CD4-positive, alpha-beta memory T cell (primary cell): ENCODE results near the gene CORO2B. TPM values are rescaled to one million over a fixed set of nuclear protein-coding genes. Genes with fewer than 3 reads are reported as not detected.
"Not testable (repeated sequence)": the region's sequence is repeated elsewhere in the genome, so short reads cannot be mapped to it uniquely, and the experiment has no call there.

Source experiments
- CTCF ChIA-PET: fragments of 350-600 bp; sonication (Branson Sonifier 250); formaldehyde crosslinking; loops from one replicate; lab custom pipeline; 2021; ENCODE audit warnings: inconsistent platforms; ENCODE audit not compliant: partially characterized antibody; lab: Charles Lee
- POLR2A ChIA-PET: fragments of 350-600 bp; sonication (Branson Sonifier 250); formaldehyde crosslinking; loops from one replicate; lab custom pipeline; 2021; ENCODE audit not compliant: partially characterized antibody; lab: Charles Lee
- DNase-seq, 5 donors: peaks; one replicate each; pipeline versions ENCODE4 v3.0.0 to v3.0.0-alpha.2; 2020 to 2022; ENCODE audit warnings: mixed read lengths in 1 of 5
- H3K27ac ChIP-seq: one replicate; pipeline ENCODE4 v1.7.0; 2013; ENCODE audit warnings: low read depth, low read length
- H3K27me3 ChIP-seq: 2 replicates; pipeline ENCODE4 v1.7.0; 2013; ENCODE audit warnings: mild to moderate bottlenecking, low read length, moderate library complexity; ENCODE audit not compliant: insufficient read depth
- H3K36me3 ChIP-seq: 2 replicates; pipeline ENCODE4 v1.7.0; 2013; ENCODE audit warnings: mild to moderate bottlenecking, low read length, moderate library complexity; ENCODE audit not compliant: insufficient read depth
- H3K4me1 ChIP-seq: 2 replicates; pipeline ENCODE4 v1.7.0; 2013; ENCODE audit warnings: mild to moderate bottlenecking, low read length, moderate library complexity; ENCODE audit not compliant: insufficient read depth
- H3K4me3 ChIP-seq, 2 donors: one replicate each; pipeline ENCODE4 v1.7.0; 2013; ENCODE audit warnings: low read length in 2 of 2, mild to moderate bottlenecking in 1 of 2
- H3K9me3 ChIP-seq, 2 donors: one replicate each; pipeline ENCODE4 v1.7.0; 2013; ENCODE audit warnings: low read length in 2 of 2, control low read depth in 1 of 2; ENCODE audit not compliant: control insufficient read depth in 1 of 2
- H3K27ac Mint-ChIP-seq, 7 donors: one replicate each; pipeline ENCODE4 v1.8.0; 2020 to 2021; ENCODE audit warnings: mixed read lengths in 7 of 7, mild to moderate bottlenecking in 6 of 7, inconsistent platforms in 3 of 7, moderate library complexity in 3 of 7
- H3K27me3 Mint-ChIP-seq, 2 donors: one replicate each; pipeline ENCODE4 v1.8.0; 2020 to 2021; ENCODE audit warnings: mixed read lengths in 2 of 2
- H3K36me3 Mint-ChIP-seq, 2 donors: one replicate each; pipeline ENCODE4 v1.8.0; 2020 to 2021; ENCODE audit warnings: mixed read lengths in 2 of 2, inconsistent platforms in 1 of 2, mild to moderate bottlenecking in 1 of 2
- H3K4me1 Mint-ChIP-seq, 4 donors: one replicate each; pipeline ENCODE4 v1.8.0; 2020 to 2021; ENCODE audit warnings: mixed read lengths in 4 of 4, mild to moderate bottlenecking in 1 of 4
- H3K4me3 Mint-ChIP-seq, 8 donors: one replicate each; pipeline ENCODE4 v1.8.0; 2020 to 2021; ENCODE audit warnings: mixed read lengths in 8 of 8, mild to moderate bottlenecking in 7 of 8, moderate library complexity in 6 of 8, inconsistent platforms in 3 of 8
- H3K9me3 Mint-ChIP-seq, 8 donors: one replicate each; pipeline ENCODE4 v1.8.0; 2020 to 2021; ENCODE audit warnings: mixed read lengths in 8 of 8, mild to moderate bottlenecking in 5 of 8, inconsistent platforms in 3 of 8, moderate library complexity in 1 of 8
- intact Hi-C: fragments of 100-400 bp; cut with micrococcal nuclease; formaldehyde crosslinking; loops from one replicate; pipeline ENCODE4 v1.15.1; 2023
- polyA plus RNA-seq, 2 donors: library from polyadenylated mRNA; unstranded; fragments of 300-500 nt; fragmentation: Illumina TruSeq; gene quantifications; one replicate each; pipeline ENCODE4 v1.2.3, GENCODE V29; 2021
- total RNA-seq, 2 experiments: library from RNA; stranded (reverse); gene quantifications; one replicate each; pipeline ENCODE4 v1.2.3, GENCODE V29; 2021

CORO2B gene
- total and polyA plus RNA-seq, 4 experiments from 2014 or later: not detected

GRCh38 chr15:68739390-68740080 lies 160.7 kb downstream of the CORO2B start:
- Histone ChIP-seq H3K27me3 (no peaks in the 10 kb centered on the region), H3K27ac (no peak overlapping the region), H3K4me3 (no peak overlapping the region), H3K9me3 (no peaks in the 10 kb centered on the region), H3K36me3 (no peaks in the 10 kb centered on the region), H3K4me1 (no peaks in the 10 kb centered on the region)
- Mint-ChIP-seq H3K4me1 (no peaks in the 10 kb centered on the region), H3K9me3 (no peaks in the 10 kb centered on the region), H3K4me3 (no peak overlapping the region), H3K36me3 (no peaks in the 10 kb centered on the region), H3K27me3 (peaks cover 2 to 10% of the 10 kb centered on the region in 2 donors), H3K27ac (no peak overlapping the region)
- CTCF ChIA-PET: no interaction called here
- POLR2A ChIA-PET: no interaction called here
- DNase-seq: no peak
- intact Hi-C loops: no loop called here

GRCh38 chr15:68743256-68743655 lies 164.5 kb downstream of the CORO2B start:
- Mint-ChIP-seq H3K27ac (no peak overlapping the region), H3K9me3 (no peaks in the 10 kb centered on the region), H3K4me3 (no peak overlapping the region), H3K36me3 (no peaks in the 10 kb centered on the region), H3K27me3 (peaks cover 2 to 10% of the 10 kb centered on the region in 2 donors), H3K4me1 (no peaks in the 10 kb centered on the region)
- Histone ChIP-seq H3K4me1 (no peaks in the 10 kb centered on the region), H3K27me3 (no peaks in the 10 kb centered on the region), H3K9me3 (no peaks in the 10 kb centered on the region), H3K27ac (no peak overlapping the region), H3K4me3 (no peak overlapping the region), H3K36me3 (no peaks in the 10 kb centered on the region)
- ChIA-PET CTCF (no interaction called here), POLR2A (no interaction called here)
- intact Hi-C loops: no loop called here
- DNase-seq: no peak

- ChIA-PET POLR2A (no interaction called here), CTCF (interaction anchor here (0.6 to 1.7 kb wide), 2 partner anchors 11 to 127 kb away, joined by 3 to 4 read pairs; no protein-coding TSS in a partner anchor)
- Histone ChIP-seq H3K9me3 (no peaks in the 10 kb centered on the region), H3K36me3 (no peaks in the 10 kb centered on the region), H3K4me3 (no peak overlapping the region), H3K27ac (no peak overlapping the region), H3K27me3 (no peaks in the 10 kb centered on the region), H3K4me1 (no peaks in the 10 kb centered on the region)
- Mint-ChIP-seq H3K9me3 (peaks cover 0 to 4% (median 0%) of the 10 kb centered on the region in 8 donors), H3K4me1 (peaks cover 0 to 4% (median 2%) of the 10 kb centered on the region in 4 donors), H3K27me3 (peaks cover 0 to 1% of the 10 kb centered on the region in 2 donors), H3K4me3 (no peak overlapping the region), H3K27ac (no peak overlapping the region), H3K36me3 (no peaks in the 10 kb centered on the region)
- intact Hi-C loops: no loop called here
- DNase-seq: no peak
Measured at GRCh38 chr15:68749365-68749764, 170.6 kb downstream of the CORO2B start.

GRCh38 chr15:68749793-68750192 lies 171.0 kb downstream of the CORO2B start:
- Histone ChIP-seq H3K27me3 (no peaks in the 10 kb centered on the region), H3K27ac (no peak overlapping the region), H3K36me3 (no peaks in the 10 kb centered on the region), H3K4me1 (peaks cover 3% of the 10 kb centered on the region), H3K4me3 (no peak overlapping the region), H3K9me3 (no peaks in the 10 kb centered on the region)
- peaks cover 0 to 4% (median 0%) of the 10 kb centered on the region in 8 donors for H3K9me3 Mint-ChIP-seq
- DNase-seq: no peak
- peaks cover 1 to 6% (median 4%) of the 10 kb centered on the region in 4 donors for H3K4me1 Mint-ChIP-seq
- H3K4me3 Mint-ChIP-seq: no peak overlapping the region
- H3K27me3 Mint-ChIP-seq: peaks cover 0 to 4% of the 10 kb centered on the region in 2 donors
- H3K36me3 Mint-ChIP-seq: no peaks in the 10 kb centered on the region
- ChIA-PET POLR2A (no interaction called here), CTCF (interaction anchor here (1.3 to 1.7 kb wide), 2 partner anchors 76 to 126 kb away, joined by 4 to 6 read pairs; no protein-coding TSS in a partner anchor)
- intact Hi-C loops: no loop called here
- H3K27ac Mint-ChIP-seq: no peak overlapping the region

- intact Hi-C loops: no loop called here
- peaks cover 3 to 9% (median 6%) of the 10 kb centered on the region in 4 donors for H3K4me1 Mint-ChIP-seq
- H3K36me3 ChIP-seq: no peaks in the 10 kb centered on the region
- no peak overlapping the region for H3K4me3 ChIP-seq
- H3K27ac ChIP-seq: no peak overlapping the region
- H3K27me3 ChIP-seq: no peaks in the 10 kb centered on the region
- CTCF ChIA-PET: no interaction called here
- H3K4me3 Mint-ChIP-seq: no peak overlapping the region
- H3K9me3 ChIP-seq: no peaks in the 10 kb centered on the region
- no peak for DNase-seq
- peaks cover 7% of the 10 kb centered on the region for H3K4me1 ChIP-seq
- H3K9me3 Mint-ChIP-seq: peaks cover 0 to 4% (median 0%) of the 10 kb centered on the region in 8 donors
- peaks cover 2 to 6% of the 10 kb centered on the region in 2 donors for H3K27me3 Mint-ChIP-seq
- POLR2A ChIA-PET: no interaction called here
- no peak overlapping the region for H3K27ac Mint-ChIP-seq
- no peaks in the 10 kb centered on the region for H3K36me3 Mint-ChIP-seq
Measured at GRCh38 chr15:68751622-68752021, 172.8 kb downstream of the CORO2B start.

- Histone ChIP-seq H3K4me3 (no peak overlapping the region), H3K36me3 (no peaks in the 10 kb centered on the region), H3K27me3 (no peaks in the 10 kb centered on the region), H3K4me1 (peaks cover 7% of the 10 kb centered on the region), H3K9me3 (no peaks in the 10 kb centered on the region), H3K27ac (no peak overlapping the region)
- CTCF ChIA-PET: interaction anchor here (1.0 kb wide), 1 partner anchor 8 kb away, joined by 3 read pairs; no protein-coding TSS in a partner anchor
- DNase-seq: no peak
- Mint-ChIP-seq H3K27me3 (peaks cover 7 to 9% of the 10 kb centered on the region in 2 donors), H3K27ac (no peak overlapping the region), H3K4me3 (no peak overlapping the region), H3K4me1 (peaks cover 3 to 9% (median 6%) of the 10 kb centered on the region in 4 donors), H3K9me3 (no peaks in the 10 kb centered on the region), H3K36me3 (no peaks in the 10 kb centered on the region)
- intact Hi-C loops: no loop called here
- POLR2A ChIA-PET: interaction anchor here (1.6 kb wide), 1 partner anchor 63 kb away, joined by 6 read pairs; no protein-coding TSS in a partner anchor
Measured at GRCh38 chr15:68755731-68756130, 176.9 kb downstream of the CORO2B start.

GRCh38 chr15:68759982-68760579 lies 181.3 kb downstream of the CORO2B start:
- intact Hi-C loops, H3K27ac Mint-ChIP-seq, H3K36me3 ChIP-seq, DNase-seq, H3K4me3 ChIP-seq, H3K9me3 Mint-ChIP-seq, H3K36me3 Mint-ChIP-seq, H3K27ac ChIP-seq, H3K4me3 Mint-ChIP-seq, H3K4me1 ChIP-seq, H3K27me3 ChIP-seq, H3K4me1 Mint-ChIP-seq, H3K9me3 ChIP-seq, POLR2A ChIA-PET: not testable (repeated sequence)
- CTCF ChIA-PET: interaction anchor here (0.6 kb wide), 1 partner anchor 11 kb away, joined by 3 read pairs; no protein-coding TSS in a partner anchor
- peaks cover 4 to 12% of the 10 kb centered on the region in 2 donors for H3K27me3 Mint-ChIP-seq
